HCT116 (cell line): ENCODE data around the gene ATP6V1B1. TPM values are rescaled to one million over a fixed set of nuclear protein-coding genes. Genes with fewer than 3 reads are reported as not detected.

ENCODE experiments used
- ATAC-seq: fragments of 200-7000 bp; cut with Tn5 transposase; 2 replicates; pipeline ENCODE4 v1.9.1; 2020; ENCODE audit warnings: mild to moderate bottlenecking, moderate library complexity
- BruUV-seq: library from RNA; stranded (reverse); fragments of 400-500 nt; replicated peaks from 2 replicates; lab custom pipeline; 2021; lab: Mats Ljungman, UMichigan
- CTCF ChIA-PET: fragments of 300-600 bp; sonication (Branson Sonifier 250); formaldehyde crosslinking; loops from one replicate; lab custom pipeline; 2021; ENCODE audit warnings: antibody characterized with exemption; lab: Charles Lee
- POLR2A ChIA-PET: fragments of 300-600, 350-600 bp; sonication (Branson Sonifier 250); formaldehyde crosslinking; loops from one replicate; lab custom pipeline; 2021; ENCODE audit warnings: antibody characterized with exemption; lab: Charles Lee
- RAD21 ChIA-PET, 2 experiments: fragments of 300-600 bp; sonication (Branson Sonifier 250); formaldehyde crosslinking; loops; one replicate each; lab custom pipeline; 2023; ENCODE audit warnings: low total read pairs in 2 of 2; ENCODE audit not compliant: uncharacterized antibody in 2 of 2, unreplicated experiment in 2 of 2, low non-redundant PET in 1 of 2; lab: Charles Lee
- DNase-seq: peaks from one replicate; pipeline ENCODE4 v3.0.0-alpha.2; 2010; ENCODE audit warnings: low read depth, low spot score
- H2AFZ ChIP-seq: fragments of 200-600 bp; shearing (Covaris generic), sonication (generic); 2 replicates; pipeline ENCODE4 v1.6.1; 2017; ENCODE audit warnings: low read depth, mixed run types, mixed read lengths, antibody characterized with exemption, low read length; ENCODE audit not compliant: poor library complexity, severe bottlenecking
- H3K27ac ChIP-seq: 2 replicates; pipeline ENCODE4 v1.5.1; 2012; ENCODE audit warnings: low read depth, low read length
- H3K27me3 ChIP-seq: fragments of 200-600 bp; sonication (generic); 2 replicates; pipeline ENCODE4 v1.6.1; 2016; ENCODE audit warnings: mixed run types, low read length, mixed read lengths; ENCODE audit not compliant: insufficient read depth
- H3K36me3 ChIP-seq, 2 experiments: fragments of 200-500 bp in 1 of 2; fragments of 200-600 bp in 1 of 2; sonication (Bioruptor generic) in 1 of 2; sonication (generic) in 1 of 2; 2 replicates each; pipeline versions ENCODE4 v1.5.1 to v1.6.1; 2014 to 2016; ENCODE audit warnings: low read length in 2 of 2, inconsistent platforms in 1 of 2, mixed read lengths in 1 of 2, mixed run types in 1 of 2; ENCODE audit not compliant: insufficient read depth in 2 of 2, control insufficient read depth in 1 of 2
- H3K4me1 ChIP-seq, 2 experiments: fragments of 200-600 bp in 1 of 2; sonication (generic) in 1 of 2; 2 replicates each; pipeline versions ENCODE4 v1.5.1 to v1.6.1; 2012 to 2017; ENCODE audit warnings: low read length in 2 of 2, inconsistent platforms in 1 of 2, mild to moderate bottlenecking in 1 of 2, mixed read lengths in 1 of 2, mixed run types in 1 of 2, moderate library complexity in 1 of 2; ENCODE audit not compliant: insufficient read depth in 2 of 2, control insufficient read depth in 1 of 2
- H3K4me2 ChIP-seq: fragments of 200-600 bp; sonication (generic); 2 replicates; pipeline ENCODE4 v1.6.1; 2017; ENCODE audit warnings: mixed run types, low read length, mixed read lengths
- H3K4me3 ChIP-seq, 2 experiments: fragments of 200-600 bp in 1 of 2; sonication (generic) in 1 of 2; replicated peaks in 1 of 2; 2 replicates each; pipeline ENCODE4 v1.5.1; 2011 to 2016; ENCODE audit warnings: low read length in 2 of 2, control low read depth in 1 of 2, low read depth in 1 of 2, mild to moderate bottlenecking in 1 of 2, mixed read lengths in 1 of 2, mixed run types in 1 of 2
- H3K79me2 ChIP-seq: fragments of 200-600 bp; sonication (generic); 2 replicates; pipeline ENCODE4 v1.6.1; 2017; ENCODE audit warnings: mild to moderate bottlenecking, mixed run types, low read length, moderate library complexity, mixed read lengths; ENCODE audit not compliant: insufficient read depth
- H3K9ac ChIP-seq: fragments of 200-600 bp; sonication (generic); 2 replicates; pipeline ENCODE4 v1.6.1; 2016; ENCODE audit warnings: low read length, mixed read lengths
- H3K9me2 ChIP-seq: fragments of 200-600 bp; sonication (generic), shearing (Covaris generic); 2 replicates; pipeline ENCODE4 v1.6.1; 2017; ENCODE audit warnings: mixed run types, mild to moderate bottlenecking, moderate library complexity; ENCODE audit not compliant: insufficient read depth
- H3K9me3 ChIP-seq, 2 experiments: fragments of 200-500 bp in 1 of 2; fragments of 200-600 bp in 1 of 2; sonication (Bioruptor generic) in 1 of 2; sonication (generic) in 1 of 2; 2 replicates each; pipeline ENCODE4 v1.6.1; 2014 to 2017; ENCODE audit warnings: low read length in 2 of 2, mixed read lengths in 2 of 2, inconsistent platforms in 1 of 2, low read depth in 1 of 2, mild to moderate bottlenecking in 1 of 2, mixed run types in 1 of 2, moderate library complexity in 1 of 2; ENCODE audit not compliant: control insufficient read depth in 1 of 2, insufficient read depth in 1 of 2
- H4K20me1 ChIP-seq: fragments of 200-600 bp; sonication (generic), shearing (Covaris generic); 2 replicates; pipeline ENCODE4 v1.6.1; 2017; ENCODE audit warnings: mixed run types, mild to moderate bottlenecking, moderate library complexity; ENCODE audit not compliant: insufficient read depth
- ATF3 ChIP-seq: IDR thresholded peaks from 2 replicates; pipeline ENCODE4 v1.6.1; 2012
- EGR1 ChIP-seq: IDR thresholded peaks from 2 replicates; pipeline ENCODE4 v1.6.1; 2012; ENCODE audit warnings: low read depth
- EZH2 ChIP-seq: fragments of 200-600 bp; sonication (generic); IDR thresholded peaks from 2 replicates; pipeline ENCODE4 v1.6.1; 2017; ENCODE audit warnings: antibody characterized with exemption, mixed run types
- JUND ChIP-seq: IDR thresholded peaks from 2 replicates; pipeline ENCODE4 v1.6.1; 2012
- POLR2AphosphoS5 ChIP-seq: IDR thresholded peaks from 2 replicates; pipeline ENCODE4 v1.6.1; 2011; ENCODE audit warnings: mild to moderate bottlenecking, low read depth, low read length, moderate library complexity
- SRF ChIP-seq: IDR thresholded peaks from 2 replicates; pipeline ENCODE4 v1.6.1; 2012; ENCODE audit warnings: low read depth
- intact Hi-C: fragments of 100-400 bp; cut with micrococcal nuclease; formaldehyde crosslinking; loops from 2 replicates; pipeline ENCODE4 v1.10.0; 2022
- total RNA-seq: library from RNA; stranded (reverse); gene quantifications from one replicate; pipeline ENCODE4 v1.2.1, GENCODE V29; 2021; ENCODE audit not compliant: unreplicated experiment

ATP6V1B1 gene
- total RNA-seq, 1 experiment from 2014 or later: 0.74 TPM

- no peaks in the 10 kb centered on the region for H3K36me3 ChIP-seq
- H3K9me3 ChIP-seq: no peaks in the 10 kb centered on the region
- no peaks in the 10 kb centered on the region for H4K20me1 ChIP-seq
- no peaks in the 10 kb centered on the region for H3K79me2 ChIP-seq
- DNase-seq (no peak), ATAC-seq (no peak)
- no peak overlapping the region for H3K9ac ChIP-seq
- no peaks in the 10 kb centered on the region for H3K9me2 ChIP-seq
- no peaks in the 10 kb centered on the region for H3K27me3 ChIP-seq
- no peak overlapping the region for H2AFZ ChIP-seq
- BruUV-seq: no TSS peak
- H3K4me2 ChIP-seq: no peak overlapping the region
- ChIA-PET CTCF (no interaction called here), RAD21 (no interaction called here), POLR2A (no interaction called here)
- H3K27ac ChIP-seq: no peak overlapping the region
- no peak overlapping the region for H3K4me3 ChIP-seq
- intact Hi-C loops: no loop called here
- no peaks in the 10 kb centered on the region; a peak in 1 of 4 replicates for H3K4me1 ChIP-seq
- TF ChIP-seq POLR2AphosphoS5 (no peak), ATF3 (no peak), JUND (no peak), EGR1 (no peak), EZH2 (no peak), SRF (no peak)
- TF ChIP-seq, all 23 proteins: peak for 0
Measured at GRCh38 chr2:70897203-70897976, 38.3 kb upstream of the ATP6V1B1 start.

GRCh38 chr2:70897977-70898226 lies 37.8 kb upstream of the ATP6V1B1 start:
- intact Hi-C loops: no loop called here
- ChIA-PET RAD21 (no interaction called here), POLR2A (no interaction called here)
- no peak overlapping the region for H3K9ac ChIP-seq
- H3K4me3 ChIP-seq: no peak overlapping the region
- DNase-seq (no peak), ATAC-seq (no peak)
- BruUV-seq: no TSS peak
- no peak overlapping the region for H3K4me2 ChIP-seq
- H3K27ac ChIP-seq: no peak overlapping the region
- H4K20me1 ChIP-seq: no peaks in the 10 kb centered on the region
- no peak for TF ChIP-seq POLR2AphosphoS5
- TF ChIP-seq, all 23 proteins: peak for 0
- no peaks in the 10 kb centered on the region for H3K9me2 ChIP-seq
- H2AFZ ChIP-seq: no peak overlapping the region
- no peaks in the 10 kb centered on the region for H3K36me3 ChIP-seq
- no peaks in the 10 kb centered on the region for H3K79me2 ChIP-seq
- no peaks in the 10 kb centered on the region for H3K27me3 ChIP-seq
- CTCF ChIA-PET: no interaction called here
- no peaks in the 10 kb centered on the region; a peak in 1 of 4 replicates for H3K4me1 ChIP-seq
- H3K9me3 ChIP-seq: no peaks in the 10 kb centered on the region
